Kidney (tissue), 14 donors: ENCODE results near the gene PUDP. TPM values are rescaled to one million over a fixed set of nuclear protein-coding genes. Genes with fewer than 3 reads are reported as not detected.

ENCODE experiments used
- DNase-seq, 5 donors: peaks; one replicate each; pipeline ENCODE4 v3.0.0-alpha.2; 2013 to 2020
- FAIRE-seq: peaks from 2 replicates; lab custom pipeline; 2012; peaks lifted over from hg19 to GRCh38; lab: Jason Lieb, UNC
- H3K27ac ChIP-seq, 2 donors: one replicate each; pipeline ENCODE4 v1.7.0; 2013; ENCODE audit warnings: low read depth in 2 of 2, low read length in 2 of 2, inconsistent platforms in 1 of 2
- H3K27me3 ChIP-seq: one replicate; pipeline ENCODE4 v1.7.1; 2013; ENCODE audit warnings: low read length, inconsistent platforms; ENCODE audit not compliant: control insufficient read depth, insufficient read depth
- H3K36me3 ChIP-seq, 3 donors: one replicate each; pipeline versions ENCODE4 v1.7.0 to v1.7.1; 2013; ENCODE audit warnings: low read length in 3 of 3, control low read depth in 1 of 3, inconsistent platforms in 1 of 3; ENCODE audit not compliant: insufficient read depth in 3 of 3, control insufficient read depth in 2 of 3
- H3K4me1 ChIP-seq, 3 donors: one replicate each; pipeline versions ENCODE4 v1.7.0 to v1.7.1; 2013; ENCODE audit warnings: low read length in 3 of 3, inconsistent platforms in 1 of 3, low read depth in 1 of 3; ENCODE audit not compliant: control insufficient read depth in 2 of 3, insufficient read depth in 2 of 3
- H3K4me3 ChIP-seq, 3 donors: one replicate each; pipeline versions ENCODE4 v1.7.0 to v1.8.1; 2013; ENCODE audit warnings: low read length in 3 of 3, control low read depth in 1 of 3, inconsistent platforms in 1 of 3
- H3K9ac ChIP-seq, 3 donors: one replicate each; pipeline versions ENCODE4 v1.7.0 to v1.7.1; 2013; ENCODE audit warnings: low read length in 3 of 3, control low read depth in 1 of 3, inconsistent platforms in 1 of 3
- H3K9me3 ChIP-seq, 3 donors: one replicate each; pipeline versions ENCODE4 v1.7.0 to v1.7.1; 2013; ENCODE audit warnings: low read length in 3 of 3, control low read depth in 1 of 3, inconsistent platforms in 1 of 3; ENCODE audit not compliant: control insufficient read depth in 2 of 3, insufficient read depth in 1 of 3
- CTCF ChIP-seq: IDR thresholded peaks from 3 replicates; pipeline ENCODE4 v1.5.1; 2012; ENCODE audit warnings: mild to moderate bottlenecking, moderate library complexity, borderline replicate concordance; ENCODE audit not compliant: insufficient read depth; ENCODE audit errors: extremely low read depth
- intact Hi-C: fragments of 100-400 bp; cut with DNase I; formaldehyde crosslinking; loops from one replicate; pipeline ENCODE4 v1.11.1; 2022
- polyA plus RNA-seq: library from polyadenylated mRNA; stranded (reverse); fragments of 350-450 nt; fragmentation: Illumina TruSeq; extraction: RNeasy Lipid Tissue Mini Kit (QIAGEN cat#74804); gene quantifications from one replicate; pipeline ENCODE4 v1.2.3, GENCODE V29; 2014; ENCODE audit warnings: low read depth, low replicate concordance; ENCODE audit not compliant: insufficient read depth
- total RNA-seq: library from RNA; stranded (reverse); fragmentation: NEBNext Ultra II Directional; extraction: Animal tissue kit (Norgen Biotek cat#: 25700); gene quantifications from one replicate; pipeline ENCODE4 v1.2.1, GENCODE V29; 2021
- donor health status: control.
- donor health status: control.
- donor health status: control.
- donor health status: control.
- donor health status: control.
- donor health status: DM: yes; HTN: yes; CAD: no.
- donor health status: Normal renal cell carcinoma (clear cell type).

PUDP gene
- total and polyA plus RNA-seq, 2 donors from 2014 or later: 17.4 to 31.0 TPM

GRCh38 chrX:7145454-7145853 lies 2.5 kb downstream of the PUDP start:
- FAIRE-seq (peak; percentile 65), DNase-seq (no peak)
- Histone ChIP-seq H3K4me1 (peaks cover 0 to 12% (median 3%) of the 10 kb centered on the region in 3 donors), H3K27me3 (no peaks in the 10 kb centered on the region), H3K4me3 (no peak overlapping the region), H3K9ac (no peak overlapping the region), H3K36me3 (no peaks in the 10 kb centered on the region), H3K9me3 (no peaks in the 10 kb centered on the region), H3K27ac (no peak overlapping the region)
- intact Hi-C loops: no loop called here
- TF ChIP-seq CTCF: no peak

- no peaks in the 10 kb centered on the region for H3K36me3 ChIP-seq
- no peak overlapping the region for H3K27ac ChIP-seq
- intact Hi-C loops: no loop called here
- no peak overlapping the region for H3K4me3 ChIP-seq
- no peak for TF ChIP-seq CTCF
- DNase-seq (peak in 1 of 5 donors; percentile 33), FAIRE-seq (no peak)
- no peaks in the 10 kb centered on the region for H3K9me3 ChIP-seq
- H3K27me3 ChIP-seq: no peaks in the 10 kb centered on the region
- peaks cover 0 to 12% (median 3%) of the 10 kb centered on the region in 3 donors for H3K4me1 ChIP-seq
- H3K9ac ChIP-seq: no peak overlapping the region
Observed at GRCh38 chrX:7143941-7144525, 3.9 kb downstream of the PUDP start.

GRCh38 chrX:7143076-7143475 lies 4.9 kb downstream of the PUDP start:
- peak; percentile 3 for FAIRE-seq
- Histone ChIP-seq H3K36me3 (no peaks in the 10 kb centered on the region), H3K4me3 (no peak overlapping the region), H3K4me1 (peaks cover 0 to 12% (median 3%) of the 10 kb centered on the region in 3 donors), H3K9ac (no peak overlapping the region), H3K27ac (no peak overlapping the region), H3K27me3 (no peaks in the 10 kb centered on the region), H3K9me3 (no peaks in the 10 kb centered on the region)
- DNase-seq: no peak
- TF ChIP-seq CTCF: no peak
- intact Hi-C loops: no loop called here
